Lower leg skin (tissue), 4 donors: ENCODE results near the gene STK24. TPM values are rescaled to one million over a fixed set of nuclear protein-coding genes. Genes with fewer than 3 reads are reported as not detected.
A peak's percentile ranks its signal among the peaks of the same experiment; 100 is the strongest.

Experiments
- DNase-seq, 2 donors: peaks; one replicate each; pipeline ENCODE4 v3.0.0-alpha.2; 2019; ENCODE audit warnings: low spot score in 2 of 2
- H3K4me3 ChIP-seq: fragments of 200-600 bp; sonication (generic); 2 replicates; pipeline ENCODE4 v1.5.1; 2017; ENCODE audit warnings: mild to moderate bottlenecking, low read depth; ENCODE audit not compliant: poor library complexity, severe bottlenecking
- CTCF ChIP-seq, 3 donors: fragments of 450-650 bp; IDR thresholded peaks; one replicate each; pipeline ENCODE4 v1.5.1; 2016; ENCODE audit warnings: antibody characterized with exemption in 3 of 3, mild to moderate bottlenecking in 3 of 3, moderate library complexity in 2 of 3
- POLR2A ChIP-seq, 2 donors: fragments of 450-650 bp; IDR thresholded peaks; one replicate each; pipeline ENCODE4 v1.6.1; 2016 to 2017; ENCODE audit warnings: antibody characterized with exemption in 2 of 2, mild to moderate bottlenecking in 1 of 2, moderate library complexity in 1 of 2
- WGBS, 2 donors: methylation state at CpG; one replicate each; pipeline ENCODE4 v1.1.5; 2018; 5-methylcytosine and 5-hydroxymethylcytosine counted together
- intact Hi-C: fragments of 100-400 bp; cut with DNase I; formaldehyde crosslinking; loops from one replicate; pipeline ENCODE4 v1.15.0; 2023; ENCODE audit warnings: low total_unique reads
- total RNA-seq, 4 donors: library from RNA; depleted of rRNA; stranded (reverse); fragments of >200 nt; gene quantifications; one replicate each; pipeline ENCODE4 v1.1.0, GENCODE V29; 2016

STK24 gene
- total RNA-seq, 4 donors from 2014 or later: 212 to 281 (median 266) TPM

GRCh38 chr13:98503175-98504028, 73.5 kb downstream of the STK24 start:
- intact Hi-C loops: no loop called here
- TF ChIP-seq POLR2A (IDR thresholded peaks at IDR 0.05): no peak
- no peak for TF ChIP-seq CTCF (IDR thresholded peaks at IDR 0.05)
- no peak for DNase-seq
- 65 to 68% methylated on average over 10 of the region's 10 CpGs for WGBS, 2 donors
- H3K4me3 ChIP-seq: no peak overlapping the region

- no peak for DNase-seq
- intact Hi-C loops: no loop called here
- TF ChIP-seq CTCF (IDR thresholded peaks at IDR 0.05) (no peak), POLR2A (IDR thresholded peaks at IDR 0.05) (no peak)
- 94 to 96% methylated on average over 10 of the region's 10 CpGs for WGBS, 2 donors
- H3K4me3 ChIP-seq: no peak overlapping the region
Observed at GRCh38 chr13:98500963-98501421, 75.9 kb downstream of the STK24 start.

GRCh38 chr13:98496966-98497365, 79.9 kb downstream of the STK24 start:
- intact Hi-C loops: no loop called here
- 61 to 71% methylated on average over 8 of the region's 8 CpGs for WGBS, 2 donors

GRCh38 chr13:98496479-98496791, 80.5 kb downstream of the STK24 start:
- 33 to 39% methylated on average over 3 of the region's 3 CpGs for WGBS, 2 donors
- no peak for DNase-seq
- TF ChIP-seq CTCF (IDR thresholded peaks at IDR 0.05) (no peak), POLR2A (IDR thresholded peaks at IDR 0.05) (no peak)
- H3K4me3 ChIP-seq: no peak overlapping the region
- intact Hi-C loops: no loop called here

More at GRCh38 chr13:98496966-98497365, 79.9 kb downstream of the STK24 start:
- H3K4me3 ChIP-seq: no peak overlapping the region
- TF ChIP-seq CTCF (IDR thresholded peaks at IDR 0.05) (no peak), POLR2A (IDR thresholded peaks at IDR 0.05) (no peak)
- no peak for DNase-seq

- TF ChIP-seq CTCF (IDR thresholded peaks at IDR 0.05): no peak
- TF ChIP-seq POLR2A (IDR thresholded peaks at IDR 0.05): no peak
- DNase-seq: peak; percentile 91 to 96
- WGBS, 2 donors: 34 to 35% methylated on average over 14 to 15 of the region's 15 CpGs
- intact Hi-C loops: no loop called here
- H3K4me3 ChIP-seq: no peak overlapping the region
Observed at GRCh38 chr13:98495627-98496478, 81.1 kb downstream of the STK24 start.
